OCI-LY1 (cell line): ENCODE data around the gene TTLL9.

ENCODE experiments used
- H2AFZ ChIP-seq: fragments of 200-600 bp; sonication (generic), shearing (Covaris generic); 2 replicates; pipeline ENCODE4 v1.6.0; 2014; ENCODE audit warnings: antibody characterized with exemption, mild to moderate bottlenecking, low read length
- H3F3A ChIP-seq: fragments of 200-600 bp; sonication (generic), shearing (Covaris generic); 2 replicates; pipeline ENCODE4 v1.6.0; 2014; ENCODE audit warnings: mild to moderate bottlenecking, antibody characterized with exemption, low read length, moderate library complexity; ENCODE audit not compliant: insufficient read depth
- H3K27ac ChIP-seq: fragments of 200-600 bp; sonication (generic); 2 replicates; pipeline ENCODE4 v1.5.1; 2014; ENCODE audit warnings: low read length, mixed run types, mild to moderate bottlenecking, low read depth; ENCODE audit not compliant: poor library complexity, severe bottlenecking
- H3K27me3 ChIP-seq: fragments of 200-600 bp; sonication (generic); 2 replicates; pipeline ENCODE4 v1.6.0; 2014; ENCODE audit warnings: antibody characterized with exemption, mild to moderate bottlenecking, low read length, moderate library complexity; ENCODE audit not compliant: insufficient read depth
- H3K36me3 ChIP-seq: fragments of 200-600 bp; sonication (generic); 2 replicates; pipeline ENCODE4 v1.6.1; 2014; ENCODE audit warnings: mild to moderate bottlenecking, antibody characterized with exemption, low read length, moderate library complexity, mixed read lengths; ENCODE audit not compliant: insufficient read depth
- H3K4me1 ChIP-seq: fragments of 200-600 bp; sonication (generic); 2 replicates; pipeline ENCODE4 v1.5.1; 2014; ENCODE audit warnings: mild to moderate bottlenecking, low read length, moderate library complexity; ENCODE audit not compliant: insufficient read depth, severe bottlenecking
- H3K4me2 ChIP-seq: fragments of 200-600 bp; sonication (generic), shearing (Covaris generic); 2 replicates; pipeline ENCODE4 v1.6.1; 2014; ENCODE audit warnings: low read length
- H3K4me3 ChIP-seq: fragments of 200-600 bp; sonication (generic); 2 replicates; pipeline ENCODE4 v1.5.1; 2014; ENCODE audit warnings: low read length, low read depth, mild to moderate bottlenecking, mixed read lengths; ENCODE audit not compliant: poor library complexity, severe bottlenecking
- H3K79me2 ChIP-seq: fragments of 200-600 bp; shearing (Covaris generic); 2 replicates; pipeline ENCODE4 v1.6.1; 2016; ENCODE audit warnings: mixed run types, low read length, mixed read lengths; ENCODE audit not compliant: insufficient read depth
- H3K9ac ChIP-seq: fragments of 200-600 bp; sonication (generic), shearing (Covaris generic); 2 replicates; pipeline ENCODE4 v1.6.1; 2014; ENCODE audit warnings: mild to moderate bottlenecking, low read length, mixed read lengths
- H3K9me2 ChIP-seq: fragments of 200-600 bp; sonication (generic), shearing (Covaris generic); 2 replicates; pipeline ENCODE4 v1.6.1; 2014; ENCODE audit warnings: low read depth, mild to moderate bottlenecking, low read length, mixed read lengths
- H3K9me3 ChIP-seq: fragments of 200-600 bp; shearing (Covaris generic); 2 replicates; pipeline ENCODE4 v1.6.1; 2014; ENCODE audit warnings: low read length, mixed read lengths
- H4K20me1 ChIP-seq: fragments of 200-600 bp; sonication (generic), shearing (Covaris generic); 2 replicates; pipeline ENCODE4 v1.6.0; 2016; ENCODE audit warnings: mild to moderate bottlenecking, low read length; ENCODE audit not compliant: insufficient read depth
- CTCF ChIP-seq: fragments of 200-600 bp; sonication (generic), shearing (Covaris generic); IDR thresholded peaks from 2 replicates; pipeline ENCODE4 v1.5.1; 2017; ENCODE audit warnings: mild to moderate bottlenecking, antibody characterized with exemption, low read length, moderate library complexity, mixed read lengths
- EZH2 ChIP-seq: fragments of 200-600 bp; sonication (generic), shearing (Covaris generic); IDR thresholded peaks from 2 replicates; pipeline ENCODE4 v1.8.0; 2017; ENCODE audit warnings: borderline replicate concordance, mixed run types, mild to moderate bottlenecking, antibody characterized with exemption, low read length, moderate library complexity, mixed read lengths

Gene TTLL9

GRCh38 chr20:31841928-31842327 is 28.5 kb upstream of the TTLL9 start:
- no peaks in the 10 kb centered on the region; the same call in 1 of the 2 replicates for H3K27me3 ChIP-seq
- no peak overlapping the region for H3K4me2 ChIP-seq
- TF ChIP-seq CTCF: no peak
- no peak for TF ChIP-seq EZH2
- no peaks in the 10 kb centered on the region for H4K20me1 ChIP-seq
- H3K9ac ChIP-seq: no peak overlapping the region
- no peaks in the 10 kb centered on the region for H3K9me3 ChIP-seq
- H3F3A ChIP-seq: no peaks in the 10 kb centered on the region
- H3K36me3 ChIP-seq: no peaks in the 10 kb centered on the region
- H3K9me2 ChIP-seq: no peaks in the 10 kb centered on the region
- H2AFZ ChIP-seq: no peak overlapping the region
- no peaks in the 10 kb centered on the region for H3K79me2 ChIP-seq
- no peak overlapping the region for H3K4me3 ChIP-seq
- no peaks in the 10 kb centered on the region for H3K4me1 ChIP-seq
- no peak overlapping the region for H3K27ac ChIP-seq

DNA sequence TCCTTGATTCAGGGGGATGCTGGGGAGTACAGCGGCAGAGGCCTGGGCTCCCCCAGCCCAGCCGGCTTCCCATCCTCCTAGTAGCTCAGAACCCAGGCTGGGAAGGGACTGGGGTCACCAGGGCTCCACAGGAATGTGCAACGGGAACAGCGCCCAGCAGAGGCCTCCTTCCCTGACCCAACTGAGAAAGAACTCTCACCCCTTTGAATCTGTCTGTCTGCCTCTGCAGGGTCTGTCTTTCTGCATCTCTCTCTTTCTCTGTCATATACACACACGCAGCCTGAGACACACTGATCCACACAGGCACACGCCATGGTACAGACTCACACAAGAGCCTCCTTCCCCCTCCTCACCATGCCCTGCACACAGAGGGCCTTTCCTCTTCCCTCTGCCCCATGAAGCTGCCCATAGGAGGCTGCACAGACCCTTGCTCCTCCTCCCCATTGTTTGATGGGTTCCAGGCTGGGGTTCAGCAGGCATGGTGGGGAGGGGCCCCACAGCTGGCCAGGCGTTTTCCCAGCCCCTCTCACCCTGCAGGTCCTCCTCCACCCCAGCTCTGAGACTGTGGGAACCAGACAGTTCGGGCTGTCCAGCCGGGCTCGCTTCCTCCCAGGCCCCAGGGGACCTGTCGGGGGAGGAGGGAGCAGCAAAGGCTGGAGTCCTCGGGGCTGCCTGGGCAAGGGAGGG is 27.8 kb upstream of the TTLL9 start:
- TF ChIP-seq CTCF (no peak), EZH2 (no peak)
- no peaks in the 10 kb centered on the region for H3K9me2 ChIP-seq
- H3K4me1 ChIP-seq: no peaks in the 10 kb centered on the region
- no peaks in the 10 kb centered on the region; the same call in 1 of the 2 replicates for H3K27me3 ChIP-seq
- no peak overlapping the region for H3K4me2 ChIP-seq
- H3K9me3 ChIP-seq: no peaks in the 10 kb centered on the region
- H3K9ac ChIP-seq: no peak overlapping the region
- no peak overlapping the region for H2AFZ ChIP-seq
- H3F3A ChIP-seq: no peaks in the 10 kb centered on the region
- H3K79me2 ChIP-seq: no peaks in the 10 kb centered on the region
- H3K36me3 ChIP-seq: no peaks in the 10 kb centered on the region
- no peaks in the 10 kb centered on the region for H4K20me1 ChIP-seq
- H3K27ac ChIP-seq: no peak overlapping the region
- H3K4me3 ChIP-seq: no peak overlapping the region

- Histone ChIP-seq H3F3A (no peaks in the 10 kb centered on the region), H3K4me1 (no peaks in the 10 kb centered on the region), H3K27ac (no peak overlapping the region), H3K27me3 (no peaks in the 10 kb centered on the region; the same call in 1 of the 2 replicates), H3K79me2 (no peaks in the 10 kb centered on the region), H3K9me3 (no peaks in the 10 kb centered on the region), H3K36me3 (no peaks in the 10 kb centered on the region), H2AFZ (no peak overlapping the region), H3K9ac (no peak overlapping the region), H3K4me3 (no peak overlapping the region), H3K4me2 (no peak overlapping the region), H4K20me1 (no peaks in the 10 kb centered on the region), H3K9me2 (no peaks in the 10 kb centered on the region)
- TF ChIP-seq CTCF (no peak), EZH2 (no peak)
Measured at GRCh38 chr20:31843288-31843687, 27.1 kb upstream of the TTLL9 start.
